Heart left ventricle (tissue), 16 donors: ENCODE data around the gene GNB5. TPM values are rescaled to one million over a fixed set of nuclear protein-coding genes. Genes with fewer than 3 reads are reported as not detected.

Source experiments
- ATAC-seq, 4 donors: fragments of 200-7000 bp; cut with Tn5 transposase; one replicate each; pipeline ENCODE4 v1.9.1; 2020 to 2022; ENCODE audit warnings: moderate library complexity in 4 of 4, mild to moderate bottlenecking in 3 of 4, moderate number of reproducible peaks in 1 of 4
- DNase-seq, 5 donors: peaks; one replicate each; pipeline ENCODE4 v3.0.0-alpha.2; 2020
- H3K27ac ChIP-seq, 12 donors: fragments of 200-600 bp; sonication (generic) in 4 of 12; one replicate each; pipeline versions ENCODE4 v1.5.0 to v1.8.0; 2016 to 2022; ENCODE audit warnings: mild to moderate bottlenecking in 2 of 12
- H3K27me3 ChIP-seq, 9 donors: fragments of 200-600 bp; sonication (generic) in 2 of 9; one replicate each; pipeline versions ENCODE4 v1.5.1 to v1.8.0; 2016 to 2022; ENCODE audit warnings: mild to moderate bottlenecking in 3 of 9
- H3K36me3 ChIP-seq, 9 donors: fragments of 200-600 bp; sonication (generic) in 2 of 9; one replicate each; pipeline versions ENCODE4 v1.5.0 to v1.8.0; 2018 to 2022; ENCODE audit warnings: mild to moderate bottlenecking in 2 of 9
- H3K4me1 ChIP-seq, 12 donors: fragments of 200-600 bp; sonication (generic) in 4 of 12; one replicate each; pipeline versions ENCODE4 v1.5.0 to v1.8.0; 2016 to 2022; ENCODE audit warnings: mild to moderate bottlenecking in 3 of 12
- H3K4me3 ChIP-seq, 12 donors: fragments of 200-600 bp; sonication (generic) in 4 of 12; one replicate each; pipeline versions ENCODE4 v1.5.0 to v1.8.0; 2017 to 2022; ENCODE audit warnings: mild to moderate bottlenecking in 9 of 12, moderate library complexity in 4 of 12
- H3K9me3 ChIP-seq, 12 donors: fragments of 200-600 bp; sonication (generic) in 4 of 12; one replicate each; pipeline versions ENCODE4 v1.5.0 to v1.8.0; 2016 to 2022; ENCODE audit warnings: mild to moderate bottlenecking in 1 of 12
- CTCF ChIP-seq, 12 donors: fragments of 200-600 bp; sonication (generic) in 4 of 12; IDR thresholded peaks; one replicate each; pipeline versions ENCODE4 v1.5.0 to v1.8.0; 2018 to 2022; ENCODE audit warnings: antibody characterized with exemption in 12 of 12, mild to moderate bottlenecking in 5 of 12
- POLR2A ChIP-seq, 2 donors: fragments of 450-650 bp; IDR thresholded peaks; one replicate each; pipeline ENCODE4 v1.6.1; 2017; ENCODE audit warnings: antibody characterized with exemption in 2 of 2, mild to moderate bottlenecking in 2 of 2, moderate library complexity in 2 of 2
- WGBS, 4 donors: extraction: QIAGEN DNeasy Blood & Tissue Kit in 2 of 4; methylation state at CpG; one replicate each; pipeline versions ENCODE4 v1.1.5 to v1.1.7; 2013 to 2018; 5-methylcytosine and 5-hydroxymethylcytosine counted together
- intact Hi-C, 10 donors: fragments of 100-400 bp; cut with DNase I; formaldehyde crosslinking; loops; one replicate each; pipeline versions ENCODE4 v1.11.1 to v1.14.2; 2022
- polyA plus RNA-seq, 2 donors: library from polyadenylated mRNA; stranded (reverse); fragments of 200-250 nt; gene quantifications; one replicate each; pipeline ENCODE4 v1.2.3, GENCODE V29; 2013
- total RNA-seq, 9 donors: library from RNA; depleted of rRNA in 2 of 9; stranded (reverse); fragments of >200 nt in 2 of 9; fragmentation: NEBNext Ultra II Directional in 3 of 9; extraction: Animal tissue kit (Norgen Biotek cat#: 25700) in 3 of 9; gene quantifications; one replicate each; pipeline versions ENCODE4 v1.1.0 to v1.2.4, GENCODE V29; 2016 to 2023
- donor health status: ischemic (EF 13 %, LVEDD 7.1; RV severe dilation, severe dysfunction).
- donor health status: healthy with polysubstance abuse.
- donor health status: DM: no; HTN: yes; CAD: no.
- donor health status: DM: no; HTN: no; CAD: no.
- donor health status: ischemic (EF 25% LVEDD 6.9; RV normal size, moderate dysfunction).
- donor health status: ischemic (EF 25% LVEDD 5.7; RV mildly dilated, moderate dysfunction).
- donor health status: healthy.
- donor health status: DM: yes; HTN: yes; CAD: no.
- donor health status: ischemic (EF 35%, LVEDD 5.7; RV mildly dilated, moderate dysfunction).
- donor health status: nonischemic (EF 11% LVEDD 7.7; RV severe dilation, severe dysfunction).
- donor health status: DM: yes; HTN: yes; CAD: no.
- donor health status: PGD.
- donor health status: ischemic (EF 29% LVEDD 5.4; RV normal size, mild dysfunction).
- donor health status: nonischemic (EF 23%, LVEDD 6.1; RV moderate dilation, normal function).

GNB5 gene
- total and polyA plus RNA-seq, 11 donors: 4.2 to 12.4 (median 7.7) TPM

- no peak for TF ChIP-seq CTCF (IDR thresholded peaks at IDR 0.05)
- no peak for TF ChIP-seq POLR2A (IDR thresholded peaks at IDR 0.05)
- WGBS, 4 donors: 91 to 95% (median 93%) methylated on average over 16 of the region's 16 CpGs
- intact Hi-C loops: no loop called here
- Histone ChIP-seq H3K4me1 (peaks cover 0 to 18% (median 0%) of the 10 kb centered on the region in 12 donors), H3K4me3 (no peak overlapping the region), H3K27me3 (no peaks in the 10 kb centered on the region), H3K36me3 (no peaks in the 10 kb centered on the region), H3K9me3 (no peaks in the 10 kb centered on the region), H3K27ac (no peak overlapping the region)
- no peak for DNase-seq
- no peak for ATAC-seq
Measured at GRCh38 chr15:52101542-52102323, 89.5 kb downstream of the GNB5 start.

GRCh38 chr15:52100807-52101442 lies 90.3 kb downstream of the GNB5 start:
- H3K36me3 ChIP-seq: no peaks in the 10 kb centered on the region
- H3K9me3 ChIP-seq: no peaks in the 10 kb centered on the region
- 63 to 73% (median 68%) methylated on average over 6 of the region's 6 CpGs for WGBS, 4 donors
- TF ChIP-seq POLR2A (IDR thresholded peaks at IDR 0.05) (no peak), CTCF (IDR thresholded peaks at IDR 0.05) (no peak)
- DNase-seq (peak; percentile 52 to 87 (median 81)), ATAC-seq (no peak)
- no peaks in the 10 kb centered on the region for H3K27me3 ChIP-seq
- intact Hi-C loops: no loop called here
- no peak overlapping the region for H3K4me3 ChIP-seq
- peaks cover 0 to 18% (median 0%) of the 10 kb centered on the region in 12 donors for H3K4me1 ChIP-seq
- H3K27ac ChIP-seq: no peak overlapping the region

GRCh38 chr15:52099651-52100272 lies 91.4 kb downstream of the GNB5 start:
- Histone ChIP-seq H3K27me3 (no peaks in the 10 kb centered on the region), H3K4me3 (no peak overlapping the region), H3K27ac (no peak overlapping the region), H3K9me3 (no peaks in the 10 kb centered on the region), H3K4me1 (peaks cover 0 to 18% (median 0%) of the 10 kb centered on the region in 12 donors), H3K36me3 (no peaks in the 10 kb centered on the region)
- DNase-seq (no peak), ATAC-seq (no peak)
- WGBS, 4 donors: 93 to 97% (median 96%) methylated on average over 15 of the region's 15 CpGs
- no peak for TF ChIP-seq CTCF (IDR thresholded peaks at IDR 0.05)
- no peak for TF ChIP-seq POLR2A (IDR thresholded peaks at IDR 0.05)
- intact Hi-C loops: no loop called here

GRCh38 chr15:52098323-52098722 lies 92.9 kb downstream of the GNB5 start:
- H3K4me3 ChIP-seq: no peak overlapping the region
- DNase-seq (no peak), ATAC-seq (no peak)
- H3K27ac ChIP-seq: no peak overlapping the region
- no peaks in the 10 kb centered on the region for H3K27me3 ChIP-seq
- WGBS, 4 donors: 86 to 91% (median 88%) methylated on average over 2 of the region's 2 CpGs
- TF ChIP-seq POLR2A (IDR thresholded peaks at IDR 0.05): no peak
- no peak for TF ChIP-seq CTCF (IDR thresholded peaks at IDR 0.05)
- no peaks in the 10 kb centered on the region for H3K9me3 ChIP-seq
- peaks cover 0 to 28% (median 8%) of the 10 kb centered on the region in 12 donors for H3K4me1 ChIP-seq
- H3K36me3 ChIP-seq: no peaks in the 10 kb centered on the region
- intact Hi-C loops: no loop called here
